HG03196 (cell line): ENCODE data around the gene SORBS1.

Source experiments
- ATAC-seq: cut with Tn5 transposase; IDR thresholded peaks from one replicate; pipeline ENCODE4 v1.9.1; 2021; ENCODE audit not compliant: unreplicated experiment

The SORBS1 gene

GRCh38 chr10:95416270-95416669 is 144.9 kb downstream of the SORBS1 start:
- ATAC-seq, result no peak

GRCh38 chr10:95415621-95416031 is 145.5 kb downstream of the SORBS1 start:
- no peak for ATAC-seq

- no peak for ATAC-seq
Observed at GRCh38 chr10:95414844-95415485, 146.2 kb downstream of the SORBS1 start.

- ATAC-seq, result no peak
Observed at GRCh38 chr10:95414016-95414830, 146.9 kb downstream of the SORBS1 start.

GRCh38 chr10:95413588-95413987 is 147.6 kb downstream of the SORBS1 start:
- ATAC-seq, result no peak

GRCh38 chr10:95411635-95412034 is 149.5 kb downstream of the SORBS1 start:
- no peak for ATAC-seq

- ATAC-seq, result no peak
Observed at GRCh38 chr10:95408983-95409873, 151.9 kb downstream of the SORBS1 start.

GRCh38 chr10:95408148-95408960 is 152.8 kb downstream of the SORBS1 start:
- no peak for ATAC-seq

GRCh38 chr10:95407546-95407945 is 153.6 kb downstream of the SORBS1 start:
- no peak for ATAC-seq

GRCh38 chr10:95406651-95407280 is 154.4 kb downstream of the SORBS1 start:
- ATAC-seq, result no peak

- ATAC-seq, result no peak
Observed at GRCh38 chr10:95405655-95406054, 155.5 kb downstream of the SORBS1 start.

- no peak for ATAC-seq
Observed at GRCh38 chr10:95404864-95405263, 156.3 kb downstream of the SORBS1 start.

- ATAC-seq, result no peak
Observed at GRCh38 chr10:95404462-95404858, 156.7 kb downstream of the SORBS1 start.

- no peak for ATAC-seq
Observed at GRCh38 chr10:95403700-95404461, 157.3 kb downstream of the SORBS1 start.

- no peak for ATAC-seq
Observed at GRCh38 chr10:95401704-95402469, 159.3 kb downstream of the SORBS1 start.

- ATAC-seq, result no peak
Observed at GRCh38 chr10:95400787-95401186, 160.4 kb downstream of the SORBS1 start.

GRCh38 chr10:95399183-95399582 is 162.0 kb downstream of the SORBS1 start:
- no peak for ATAC-seq

- no peak for ATAC-seq
Observed at GRCh38 chr10:95397747-95398146, 163.4 kb downstream of the SORBS1 start.
